Kidney (tissue), 14 donors: Measurements from ENCODE around the gene CD3D. TPM values are rescaled to one million over a fixed set of nuclear protein-coding genes. Genes with fewer than 3 reads are reported as not detected.

Source experiments
- DNase-seq, 5 donors: peaks; one replicate each; pipeline ENCODE4 v3.0.0-alpha.2; 2013 to 2020
- FAIRE-seq: peaks from 2 replicates; lab custom pipeline; 2012; peaks lifted over from hg19 to GRCh38; lab: Jason Lieb, UNC
- H3K27ac ChIP-seq, 2 donors: one replicate each; pipeline ENCODE4 v1.7.0; 2013; ENCODE audit warnings: low read depth in 2 of 2, low read length in 2 of 2, inconsistent platforms in 1 of 2
- H3K27me3 ChIP-seq: one replicate; pipeline ENCODE4 v1.7.1; 2013; ENCODE audit warnings: low read length, inconsistent platforms; ENCODE audit not compliant: control insufficient read depth, insufficient read depth
- H3K36me3 ChIP-seq, 3 donors: one replicate each; pipeline versions ENCODE4 v1.7.0 to v1.7.1; 2013; ENCODE audit warnings: low read length in 3 of 3, control low read depth in 1 of 3, inconsistent platforms in 1 of 3; ENCODE audit not compliant: insufficient read depth in 3 of 3, control insufficient read depth in 2 of 3
- H3K4me1 ChIP-seq, 3 donors: one replicate each; pipeline versions ENCODE4 v1.7.0 to v1.7.1; 2013; ENCODE audit warnings: low read length in 3 of 3, inconsistent platforms in 1 of 3, low read depth in 1 of 3; ENCODE audit not compliant: control insufficient read depth in 2 of 3, insufficient read depth in 2 of 3
- H3K4me3 ChIP-seq, 3 donors: one replicate each; pipeline versions ENCODE4 v1.7.0 to v1.8.1; 2013; ENCODE audit warnings: low read length in 3 of 3, control low read depth in 1 of 3, inconsistent platforms in 1 of 3
- H3K9ac ChIP-seq, 3 donors: one replicate each; pipeline versions ENCODE4 v1.7.0 to v1.7.1; 2013; ENCODE audit warnings: low read length in 3 of 3, control low read depth in 1 of 3, inconsistent platforms in 1 of 3
- H3K9me3 ChIP-seq, 3 donors: one replicate each; pipeline versions ENCODE4 v1.7.0 to v1.7.1; 2013; ENCODE audit warnings: low read length in 3 of 3, control low read depth in 1 of 3, inconsistent platforms in 1 of 3; ENCODE audit not compliant: control insufficient read depth in 2 of 3, insufficient read depth in 1 of 3
- intact Hi-C: fragments of 100-400 bp; cut with DNase I; formaldehyde crosslinking; loops from one replicate; pipeline ENCODE4 v1.11.1; 2022
- polyA plus RNA-seq: library from polyadenylated mRNA; stranded (reverse); fragments of 350-450 nt; fragmentation: Illumina TruSeq; extraction: RNeasy Lipid Tissue Mini Kit (QIAGEN cat#74804); gene quantifications from one replicate; pipeline ENCODE4 v1.2.3, GENCODE V29; 2014; ENCODE audit warnings: low read depth, low replicate concordance; ENCODE audit not compliant: insufficient read depth
- total RNA-seq: library from RNA; stranded (reverse); fragmentation: NEBNext Ultra II Directional; extraction: Animal tissue kit (Norgen Biotek cat#: 25700); gene quantifications from one replicate; pipeline ENCODE4 v1.2.1, GENCODE V29; 2021
- TF ChIP-seq, protein P1 (sequence below): IDR thresholded peaks from 3 replicates; pipeline ENCODE4 v1.5.1; 2012; ENCODE audit warnings: mild to moderate bottlenecking, moderate library complexity, borderline replicate concordance; ENCODE audit not compliant: insufficient read depth; ENCODE audit errors: extremely low read depth
- donor health status: control.
- donor health status: control.
- donor health status: control.
- donor health status: control.
- donor health status: control.
- donor health status: DM: yes; HTN: yes; CAD: no.
- donor health status: Normal renal cell carcinoma (clear cell type).

Gene CD3D
- total and polyA plus RNA-seq, 2 donors from 2014 or later, result 1.4 to 8.7 TPM

DNA sequence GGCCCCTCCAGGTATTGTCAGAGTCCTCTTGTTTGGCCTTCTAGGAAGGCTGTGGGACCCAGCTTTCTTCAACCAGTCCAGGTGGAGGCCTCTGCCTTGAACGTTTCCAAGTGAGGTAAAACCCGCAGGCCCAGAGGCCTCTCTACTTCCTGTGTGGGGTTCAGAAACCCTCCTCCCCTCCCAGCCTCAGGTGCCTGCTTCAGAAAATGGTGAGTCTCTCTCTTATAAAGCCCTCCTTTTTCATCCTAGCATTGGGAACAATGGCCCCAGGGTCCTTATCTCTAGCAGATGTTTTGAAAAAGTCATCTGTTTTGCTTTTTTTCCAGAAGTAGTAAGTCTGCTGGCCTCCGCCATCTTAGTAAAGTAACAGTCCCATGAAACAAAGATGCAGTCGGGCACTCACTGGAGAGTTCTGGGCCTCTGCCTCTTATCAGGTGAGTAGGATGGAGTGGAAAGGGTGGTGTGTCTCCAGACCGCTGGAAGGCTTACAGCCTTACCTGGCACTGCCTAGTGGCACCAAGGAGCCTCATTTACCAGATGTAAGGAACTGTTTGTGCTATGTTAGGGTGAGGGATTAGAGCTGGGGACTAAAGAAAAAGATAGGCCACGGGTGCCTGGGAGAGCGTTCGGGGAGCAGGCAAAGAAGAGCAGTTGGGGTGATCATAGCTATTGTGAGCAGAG lies 37.8 kb downstream of the CD3D start, which contains the start of gene CD3E:
TSS of gene CD3E (plus strand) at position 163 of the 681 bp plus-strand sequence. CDS start at position 386, 223 bp downstream.
- Histone ChIP-seq H3K9ac (no peak within 1 kb of the TSS), H3K27ac (no peak within 1 kb of the TSS)

DNA sequence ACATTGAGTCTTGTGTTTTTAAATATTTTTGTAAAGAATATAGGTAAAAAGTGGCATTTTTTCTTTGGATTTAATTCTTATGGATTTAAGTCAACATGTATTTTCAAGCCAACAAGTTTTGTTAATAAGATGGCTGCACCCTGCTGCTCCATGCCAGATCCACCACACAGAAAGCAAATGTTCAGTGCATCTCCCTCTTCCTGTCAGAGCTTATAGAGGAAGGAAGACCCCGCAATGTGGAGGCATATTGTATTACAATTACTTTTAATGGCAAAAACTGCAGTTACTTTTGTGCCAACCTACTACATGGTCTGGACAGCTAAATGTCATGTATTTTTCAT lies 38.3 kb downstream of the CD3D start:
- intact Hi-C loops, result no loop called here
- no peak for FAIRE-seq
- Histone ChIP-seq H3K4me1 (no peaks in the 10 kb centered on the region), H3K4me3 (no peak overlapping the region), H3K9ac (no peak overlapping the region), H3K36me3 (no peaks in the 10 kb centered on the region), H3K27ac (no peak overlapping the region), H3K9me3 (no peaks in the 10 kb centered on the region), H3K27me3 (no peaks in the 10 kb centered on the region)
- no peak for DNase-seq
- TF ChIP-seq, protein P1, sequence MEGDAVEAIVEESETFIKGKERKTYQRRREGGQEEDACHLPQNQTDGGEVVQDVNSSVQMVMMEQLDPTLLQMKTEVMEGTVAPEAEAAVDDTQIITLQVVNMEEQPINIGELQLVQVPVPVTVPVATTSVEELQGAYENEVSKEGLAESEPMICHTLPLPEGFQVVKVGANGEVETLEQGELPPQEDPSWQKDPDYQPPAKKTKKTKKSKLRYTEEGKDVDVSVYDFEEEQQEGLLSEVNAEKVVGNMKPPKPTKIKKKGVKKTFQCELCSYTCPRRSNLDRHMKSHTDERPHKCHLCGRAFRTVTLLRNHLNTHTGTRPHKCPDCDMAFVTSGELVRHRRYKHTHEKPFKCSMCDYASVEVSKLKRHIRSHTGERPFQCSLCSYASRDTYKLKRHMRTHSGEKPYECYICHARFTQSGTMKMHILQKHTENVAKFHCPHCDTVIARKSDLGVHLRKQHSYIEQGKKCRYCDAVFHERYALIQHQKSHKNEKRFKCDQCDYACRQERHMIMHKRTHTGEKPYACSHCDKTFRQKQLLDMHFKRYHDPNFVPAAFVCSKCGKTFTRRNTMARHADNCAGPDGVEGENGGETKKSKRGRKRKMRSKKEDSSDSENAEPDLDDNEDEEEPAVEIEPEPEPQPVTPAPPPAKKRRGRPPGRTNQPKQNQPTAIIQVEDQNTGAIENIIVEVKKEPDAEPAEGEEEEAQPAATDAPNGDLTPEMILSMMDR, result no peak

More for the DNA sequence above, 37.8 kb downstream of the CD3D start, which contains the start of gene CD3E:
- intact Hi-C loops, result no loop called here
- no peak for DNase-seq
- no peak within 1 kb of the TSS for H3K4me3 ChIP-seq
- no peaks in the 10 kb centered on the region for H3K36me3 ChIP-seq
- H3K27me3 ChIP-seq, result no peaks in the 10 kb centered on the region
- TF ChIP-seq, protein P1, result no peak
- FAIRE-seq, result no peak
- H3K9me3 ChIP-seq, result no peaks in the 10 kb centered on the region
- H3K4me1 ChIP-seq, result no peaks in the 10 kb centered on the region

DNA sequence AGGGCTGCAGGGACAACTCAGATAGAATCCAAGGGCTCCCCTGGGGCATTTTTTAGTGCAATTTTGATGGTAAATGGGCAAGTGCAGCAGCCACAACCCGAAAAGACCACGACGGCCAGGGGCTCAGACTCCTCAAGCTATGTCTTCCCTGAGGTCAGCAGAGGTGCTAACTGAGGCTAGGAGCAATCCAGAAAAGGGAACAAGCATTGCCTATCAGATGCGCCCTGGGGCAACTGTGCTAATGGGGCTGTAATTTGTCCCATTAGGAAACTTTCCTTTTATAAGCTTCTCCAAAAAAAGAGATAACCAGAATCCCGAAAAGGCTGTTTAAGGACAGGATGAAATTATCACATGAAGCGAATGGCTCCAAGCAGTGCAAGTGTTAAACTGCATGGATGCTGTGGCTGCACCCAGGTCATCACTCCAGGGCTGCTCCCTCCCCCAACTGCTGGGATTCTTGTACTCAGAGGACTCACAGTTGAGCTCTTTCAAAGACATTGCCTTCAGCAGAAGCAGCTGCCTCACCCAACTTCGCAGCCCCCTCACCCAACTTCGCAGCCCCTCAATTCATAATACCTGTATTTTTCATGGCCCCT lies 40.8 kb downstream of the CD3D start:
- no peaks in the 10 kb centered on the region for H3K4me1 ChIP-seq
- no peak for FAIRE-seq
- H3K4me3 ChIP-seq, result no peak overlapping the region
- H3K27me3 ChIP-seq, result no peaks in the 10 kb centered on the region
- no peak for DNase-seq
- H3K9me3 ChIP-seq, result no peaks in the 10 kb centered on the region
- H3K27ac ChIP-seq, result no peak overlapping the region
- no peaks in the 10 kb centered on the region for H3K36me3 ChIP-seq
- H3K9ac ChIP-seq, result no peak overlapping the region
- intact Hi-C loops, result no loop called here
- TF ChIP-seq, protein P1, result no peak
